ENCODE measurements around the gene THAP3.

Gene THAP3, protein sequence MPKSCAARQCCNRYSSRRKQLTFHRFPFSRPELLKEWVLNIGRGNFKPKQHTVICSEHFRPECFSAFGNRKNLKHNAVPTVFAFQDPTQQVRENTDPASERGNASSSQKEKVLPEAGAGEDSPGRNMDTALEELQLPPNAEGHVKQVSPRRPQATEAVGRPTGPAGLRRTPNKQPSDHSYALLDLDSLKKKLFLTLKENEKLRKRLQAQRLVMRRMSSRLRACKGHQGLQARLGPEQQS

GRCh38 chr1:6624710-6625583, at the start of gene THAP3:
Gene THAP3, plus strand, starts transcription at chr1:6624868. Its CDS starts 351 bp downstream, at chr1:6625219.
- peak; percentile 77 to 85 for DNase-seq (ENCODE audit: low read depth in 2 of 2)

DNA sequence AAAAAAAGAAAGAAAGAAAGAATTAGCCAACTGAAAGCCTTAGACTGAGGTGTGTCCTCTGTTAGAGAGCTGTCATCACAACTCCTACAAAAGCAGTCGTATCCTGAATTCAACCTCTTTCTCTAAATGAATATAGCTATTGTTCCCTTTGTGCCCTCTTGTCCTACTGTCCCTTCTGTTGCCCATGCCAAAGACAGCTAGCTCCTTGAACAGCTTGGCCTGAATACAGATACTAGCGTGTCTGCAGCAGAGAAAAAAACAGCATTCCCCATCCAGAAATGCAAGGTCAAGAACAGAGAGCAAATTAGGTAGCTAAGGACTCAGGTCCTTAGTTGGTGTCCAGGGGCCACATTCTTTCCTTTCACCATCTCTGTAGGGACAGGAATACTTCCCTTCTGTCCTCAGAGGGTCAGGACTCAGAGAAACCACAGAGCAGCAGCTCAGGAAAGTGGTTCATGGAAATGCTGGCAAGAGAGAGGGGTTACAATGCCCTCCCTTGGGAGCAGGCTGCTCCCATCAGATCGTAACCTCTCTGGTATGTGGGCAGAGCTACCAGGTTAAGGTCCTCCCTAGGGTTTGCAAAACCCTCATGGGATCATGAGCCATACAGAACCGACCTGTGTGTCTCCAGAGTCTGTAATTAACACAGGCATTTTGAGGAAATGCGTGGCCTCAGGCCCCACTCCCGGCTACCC, 46.7 kb upstream of the THAP3 start:
- no peak for DNase-seq (ENCODE audit: low read depth in 2 of 2)

DNA sequence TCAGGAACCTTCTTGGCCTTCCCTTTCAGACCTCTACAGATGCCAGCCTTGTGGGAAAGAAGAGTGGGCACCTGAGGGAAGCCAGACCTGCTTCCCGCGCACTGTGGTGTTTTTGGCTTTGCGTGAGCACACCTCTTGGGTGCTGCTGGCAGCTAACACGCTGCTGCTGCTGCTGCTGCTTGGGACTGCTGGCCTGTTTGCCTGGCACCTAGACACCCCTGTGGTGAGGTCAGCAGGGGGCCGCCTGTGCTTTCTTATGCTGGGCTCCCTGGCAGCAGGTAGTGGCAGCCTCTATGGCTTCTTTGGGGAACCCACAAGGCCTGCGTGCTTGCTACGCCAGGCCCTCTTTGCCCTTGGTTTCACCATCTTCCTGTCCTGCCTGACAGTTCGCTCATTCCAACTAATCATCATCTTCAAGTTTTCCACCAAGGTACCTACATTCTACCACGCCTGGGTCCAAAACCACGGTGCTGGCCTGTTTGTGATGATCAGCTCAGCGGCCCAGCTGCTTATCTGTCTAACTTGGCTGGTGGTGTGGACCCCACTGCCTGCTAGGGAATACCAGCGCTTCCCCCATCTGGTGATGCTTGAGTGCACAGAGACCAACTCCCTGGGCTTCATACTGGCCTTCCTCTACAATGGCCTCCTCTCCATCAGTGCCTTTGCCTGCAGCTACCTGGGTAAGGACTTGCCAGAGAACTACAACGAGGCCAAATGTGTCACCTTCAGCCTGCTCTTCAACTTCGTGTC, 45.9 kb upstream of the THAP3 start:
- DNase-seq (ENCODE audit: low read depth in 2 of 2): no peak

DNA sequence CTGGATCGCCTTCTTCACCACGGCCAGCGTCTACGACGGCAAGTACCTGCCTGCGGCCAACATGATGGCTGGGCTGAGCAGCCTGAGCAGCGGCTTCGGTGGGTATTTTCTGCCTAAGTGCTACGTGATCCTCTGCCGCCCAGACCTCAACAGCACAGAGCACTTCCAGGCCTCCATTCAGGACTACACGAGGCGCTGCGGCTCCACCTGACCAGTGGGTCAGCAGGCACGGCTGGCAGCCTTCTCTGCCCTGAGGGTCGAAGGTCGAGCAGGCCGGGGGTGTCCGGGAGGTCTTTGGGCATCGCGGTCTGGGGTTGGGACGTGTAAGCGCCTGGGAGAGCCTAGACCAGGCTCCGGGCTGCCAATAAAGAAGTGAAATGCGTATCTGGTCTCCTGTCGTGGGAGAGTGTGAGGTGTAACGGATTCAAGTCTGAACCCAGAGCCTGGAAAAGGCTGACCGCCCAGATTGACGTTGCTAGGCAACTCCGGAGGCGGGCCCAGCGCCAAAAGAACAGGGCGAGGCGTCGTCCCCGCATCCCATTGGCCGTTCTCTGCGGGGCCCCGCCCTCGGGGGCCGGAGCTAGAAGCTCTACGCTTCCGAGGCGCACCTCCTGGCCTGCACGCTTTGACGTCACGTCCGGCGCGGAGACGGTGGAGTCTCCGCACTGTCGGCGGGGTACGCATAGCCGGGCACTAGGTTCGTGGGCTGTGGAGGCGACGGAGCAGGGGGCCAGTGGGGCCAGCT, 45.1 kb upstream of the THAP3 start, which contains the start of gene ZBTB48:
TSS of gene ZBTB48 (plus strand) at position 621 of the 745 bp plus-strand sequence. CDS start 616 bp downstream, outside the sequence.
- DNase-seq (ENCODE audit: low read depth in 2 of 2): peak; percentile 93 to 97

- no peak for DNase-seq (ENCODE audit: low read depth in 2 of 2)
These were observed 44.5 kb upstream of the THAP3 start for GRCh38 chr1:6580119-6580592.

DNA sequence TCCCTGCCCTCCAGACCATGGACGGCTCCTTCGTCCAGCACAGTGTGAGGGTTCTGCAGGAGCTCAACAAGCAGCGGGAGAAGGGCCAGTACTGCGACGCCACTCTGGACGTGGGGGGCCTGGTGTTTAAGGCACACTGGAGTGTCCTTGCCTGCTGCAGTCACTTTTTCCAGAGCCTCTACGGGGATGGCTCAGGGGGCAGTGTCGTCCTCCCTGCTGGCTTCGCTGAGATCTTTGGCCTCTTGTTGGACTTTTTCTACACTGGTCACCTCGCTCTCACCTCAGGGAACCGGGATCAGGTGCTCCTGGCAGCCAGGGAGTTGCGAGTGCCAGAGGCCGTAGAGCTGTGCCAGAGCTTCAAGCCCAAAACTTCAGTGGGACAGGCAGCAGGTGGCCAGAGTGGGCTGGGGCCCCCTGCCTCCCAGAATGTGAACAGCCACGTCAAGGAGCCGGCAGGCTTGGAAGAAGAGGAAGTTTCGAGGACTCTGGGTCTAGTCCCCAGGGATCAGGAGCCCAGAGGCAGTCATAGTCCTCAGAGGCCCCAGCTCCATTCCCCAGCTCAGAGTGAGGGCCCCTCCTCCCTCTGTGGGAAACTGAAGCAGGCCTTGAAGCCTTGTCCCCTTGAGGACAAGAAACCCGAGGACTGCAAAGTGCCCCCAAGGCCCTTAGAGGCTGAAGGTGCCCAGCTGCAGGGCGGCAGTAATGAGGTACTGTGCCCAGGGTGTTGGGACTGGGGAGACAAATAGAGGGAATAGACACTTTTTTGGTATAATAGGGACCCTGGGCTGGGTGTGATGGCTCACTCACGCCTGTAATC, 43.9 kb upstream of the THAP3 start:
- DNase-seq (ENCODE audit: low read depth in 2 of 2): no peak

GRCh38 chr1:6581561-6582305, 42.9 kb upstream of the THAP3 start:
- DNase-seq (ENCODE audit: low read depth in 2 of 2): no peak

GRCh38 chr1:6582370-6582769, 42.3 kb upstream of the THAP3 start:
- no peak for DNase-seq (ENCODE audit: low read depth in 2 of 2)

GRCh38 chr1:6584126-6585080, 40.3 kb upstream of the THAP3 start:
- DNase-seq (ENCODE audit: low read depth in 2 of 2): no peak

DNA sequence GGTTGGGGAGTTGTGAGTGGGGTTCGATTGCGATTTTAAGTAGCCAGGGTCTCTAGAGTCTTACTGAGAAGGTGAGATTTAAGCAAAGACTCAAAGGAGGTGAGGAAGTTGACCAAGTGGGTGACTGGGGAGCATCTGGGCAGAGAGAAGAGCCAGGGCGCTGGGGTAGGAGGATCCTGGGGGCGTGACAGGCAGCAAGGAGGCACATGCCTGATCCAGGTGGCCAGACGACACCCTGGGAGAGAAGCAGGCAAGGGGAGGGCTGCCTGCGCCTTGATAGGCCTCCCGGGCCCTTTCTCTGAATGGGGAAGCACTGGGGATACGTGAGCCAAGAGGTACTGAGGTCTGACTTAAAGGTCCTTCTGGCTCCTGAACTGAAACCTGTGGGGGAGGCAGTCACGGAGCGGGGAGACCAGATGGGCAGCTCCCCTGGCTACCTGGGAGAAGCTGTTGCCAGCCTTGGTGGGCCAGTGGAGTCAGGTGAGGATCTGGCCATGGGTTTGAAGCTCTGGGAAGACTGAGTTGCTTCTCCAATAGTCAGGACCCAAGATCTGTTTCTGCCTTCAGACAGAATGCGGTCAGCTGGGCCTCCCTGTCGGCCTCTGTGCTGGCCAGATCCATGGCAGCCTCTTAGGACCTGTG, 39.5 kb upstream of the THAP3 start:
- DNase-seq (ENCODE audit: low read depth in 2 of 2): no peak

GRCh38 chr1:6585841-6586240, 38.8 kb upstream of the THAP3 start:
- no peak for DNase-seq (ENCODE audit: low read depth in 2 of 2)

- no peak for DNase-seq (ENCODE audit: low read depth in 2 of 2)
These were observed 38.3 kb upstream of the THAP3 start for GRCh38 chr1:6586404-6586816.

DNA sequence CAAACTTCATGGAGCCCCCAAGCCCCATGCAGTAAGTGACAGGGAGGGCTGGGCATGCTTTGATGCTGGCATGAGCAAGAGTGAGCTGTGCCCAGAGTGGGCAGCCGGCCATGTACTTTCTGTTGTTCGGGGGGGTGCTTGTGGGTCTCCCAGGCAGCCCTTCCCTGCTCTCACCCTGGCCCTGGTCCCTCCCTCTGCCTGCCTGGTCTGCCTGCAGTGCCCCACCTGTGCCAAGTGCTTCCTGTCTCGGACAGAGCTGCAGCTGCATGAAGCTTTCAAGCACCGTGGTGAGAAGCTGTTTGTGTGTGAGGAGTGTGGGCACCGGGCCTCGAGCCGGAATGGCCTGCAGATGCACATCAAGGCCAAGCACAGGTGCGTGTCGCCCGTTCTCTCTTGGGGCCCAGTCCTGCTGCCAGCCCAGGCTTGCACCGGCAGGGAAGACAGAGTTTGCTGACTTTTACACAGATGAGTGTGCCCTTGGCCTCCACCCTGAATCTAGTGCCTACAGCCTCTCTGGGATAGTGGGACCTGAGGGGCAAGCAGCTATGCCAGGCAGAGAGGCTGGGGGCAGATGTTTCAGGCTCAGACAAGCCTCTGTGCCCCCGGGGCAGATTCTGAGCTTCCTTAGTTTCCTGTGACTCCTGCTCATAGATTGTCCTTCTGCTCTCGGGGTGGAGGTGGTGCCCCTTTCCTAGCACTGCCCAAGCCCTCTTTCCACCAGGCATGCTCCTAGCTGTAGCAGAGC, 37.2 kb upstream of the THAP3 start:
- no peak for DNase-seq (ENCODE audit: low read depth in 2 of 2)

DNA sequence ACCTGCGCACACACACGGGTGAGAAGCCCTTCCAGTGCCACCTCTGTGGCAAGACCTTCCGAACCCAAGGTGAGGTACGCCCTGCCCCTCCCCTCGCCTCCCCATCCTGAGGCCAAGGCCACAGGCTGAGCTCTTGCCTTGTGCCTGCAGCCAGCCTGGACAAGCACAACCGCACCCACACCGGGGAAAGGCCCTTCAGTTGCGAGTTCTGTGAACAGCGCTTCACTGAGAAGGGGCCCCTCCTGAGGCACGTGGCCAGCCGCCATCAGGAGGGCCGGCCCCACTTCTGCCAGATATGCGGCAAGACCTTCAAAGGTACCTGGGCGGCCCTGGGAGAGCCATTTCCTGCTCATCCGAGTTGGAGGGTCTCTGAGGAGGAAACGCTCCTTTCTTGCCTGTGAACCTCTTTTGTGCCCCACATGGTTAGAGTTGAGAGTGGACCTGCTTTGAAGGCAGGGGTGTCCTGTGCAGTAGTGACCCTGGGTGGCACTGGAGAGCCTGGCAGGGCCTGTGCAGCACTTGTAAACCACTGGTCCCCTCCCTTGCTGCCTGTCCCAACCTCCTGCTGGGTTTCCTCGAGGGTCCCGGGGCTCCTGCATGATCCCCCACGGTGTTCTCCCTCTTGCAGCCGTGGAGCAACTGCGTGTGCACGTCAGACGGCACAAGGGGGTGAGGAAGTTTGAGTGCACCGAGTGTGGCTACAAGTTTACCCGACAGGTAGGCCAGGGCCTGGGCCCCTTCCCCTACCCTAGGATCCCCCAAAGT, 36.4 kb upstream of the THAP3 start:
- no peak for DNase-seq (ENCODE audit: low read depth in 2 of 2)

DNA sequence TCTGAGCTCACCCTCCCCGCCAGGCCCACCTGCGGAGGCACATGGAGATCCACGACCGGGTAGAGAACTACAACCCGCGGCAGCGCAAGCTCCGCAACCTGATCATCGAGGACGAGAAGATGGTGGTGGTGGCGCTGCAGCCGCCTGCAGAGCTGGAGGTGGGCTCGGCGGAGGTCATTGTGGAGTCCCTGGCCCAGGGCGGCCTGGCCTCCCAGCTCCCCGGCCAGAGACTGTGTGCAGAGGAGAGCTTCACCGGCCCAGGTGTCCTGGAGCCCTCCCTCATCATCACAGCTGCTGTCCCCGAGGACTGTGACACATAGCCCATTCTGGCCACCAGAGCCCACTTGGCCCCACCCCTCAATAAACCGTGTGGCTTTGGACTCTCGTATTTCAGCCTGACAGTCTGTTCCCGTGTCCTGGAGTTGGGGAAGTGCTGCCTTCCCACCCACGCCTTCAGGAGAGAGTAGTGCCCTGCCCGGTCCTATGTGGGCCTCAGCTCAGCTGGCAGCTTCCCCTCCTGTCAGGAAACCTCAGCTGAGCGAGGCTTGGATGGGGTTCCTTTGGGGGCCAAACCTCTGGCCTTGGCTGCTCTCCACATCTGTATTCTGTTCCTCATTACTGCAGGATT, 35.7 kb upstream of the THAP3 start:
- DNase-seq (ENCODE audit: low read depth in 2 of 2): no peak

DNA sequence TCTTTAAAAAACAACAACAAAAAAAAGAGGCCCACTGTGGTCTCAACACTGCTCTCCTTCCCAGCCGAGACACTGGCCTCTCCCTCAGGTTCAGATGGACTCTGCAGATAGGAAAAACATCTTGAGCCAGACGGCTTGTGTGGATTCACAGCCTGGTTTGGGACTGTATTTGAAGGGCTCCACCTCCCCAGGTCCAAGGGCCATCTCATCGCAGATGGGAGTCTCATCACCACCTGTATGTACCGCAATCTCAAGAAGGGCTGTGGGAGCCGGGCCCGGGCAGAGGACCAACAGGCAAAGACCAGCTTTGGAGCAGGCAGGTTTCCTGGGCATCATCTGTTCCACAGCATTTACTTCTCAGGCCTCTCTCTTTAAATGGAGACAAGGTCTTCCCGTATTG, 34.6 kb upstream of the THAP3 start:
- no peak for DNase-seq (ENCODE audit: low read depth in 2 of 2)
